Cardiac muscle cell (in vitro differentiated cells and primary cell): ENCODE data around the gene TRIM15. TPM values are rescaled to one million over a fixed set of nuclear protein-coding genes. Genes with fewer than 3 reads are reported as not detected.
"Not testable (repeated sequence)": the region's sequence is repeated elsewhere in the genome, so short reads cannot be mapped to it uniquely, and the experiment has no call there.

Experiments used
- DNase-seq, 2 donors: peaks; one replicate each; pipeline versions ENCODE4 v3.0.0 to v3.0.0-alpha.2; 2010 to 2017; ENCODE audit warnings: low read depth in 1 of 2, low spot score in 1 of 2
- H3K27ac ChIP-seq: fragments of 200-600 bp; sonication (generic); 2 replicates; pipeline ENCODE4 v1.5.1; 2016
- H3K27me3 ChIP-seq: fragments of 200-600 bp; sonication (generic); 2 replicates; pipeline ENCODE4 v1.6.0; 2016; ENCODE audit warnings: control low read depth
- H3K36me3 ChIP-seq: fragments of 200-600 bp; sonication (generic); 2 replicates; pipeline ENCODE4 v1.5.1; 2016; ENCODE audit warnings: control low read depth
- H3K4me1 ChIP-seq: fragments of 200-600 bp; sonication (generic); 2 replicates; pipeline ENCODE4 v1.8.1; 2017; ENCODE audit warnings: low read depth, mild to moderate bottlenecking, mixed run types
- H3K4me3 ChIP-seq: fragments of 200-600 bp; sonication (generic); 2 replicates; pipeline ENCODE4 v1.5.1; 2016; ENCODE audit warnings: mild to moderate bottlenecking
- H3K9me3 ChIP-seq: fragments of 200-600 bp; sonication (generic); 2 replicates; pipeline ENCODE4 v1.5.1; 2017; ENCODE audit warnings: low read depth, mild to moderate bottlenecking, control low read depth
- polyA plus RNA-seq: library from polyadenylated mRNA; unstranded; fragments of >200 nt; fragmentation: Nextera tagmentation; extraction: Ambion mirVana; gene quantifications from 2 replicates; pipeline ENCODE4 v1.2.1, GENCODE V29; 2016
- total RNA-seq: library from RNA; depleted of rRNA; stranded (reverse); fragments of >200 nt; gene quantifications from 2 replicates; pipeline ENCODE4 v1.2.3, GENCODE V29; 2016
- TF ChIP-seq, protein P1 (sequence below): IDR thresholded peaks from 2 replicates; pipeline ENCODE4 v1.5.1; 2012; ENCODE audit warnings: low read depth, mild to moderate bottlenecking, low read length

Gene TRIM15
- total RNA-seq (not detected in 2 replicates), polyA plus RNA-seq (not detected in 2 replicates)

- no peak for DNase-seq
- H3K9me3 ChIP-seq: no peaks in the 10 kb centered on the region
- H3K4me1 ChIP-seq: no peaks in the 10 kb centered on the region
- H3K36me3 ChIP-seq: no peaks in the 10 kb centered on the region
- TF ChIP-seq, protein P1, sequence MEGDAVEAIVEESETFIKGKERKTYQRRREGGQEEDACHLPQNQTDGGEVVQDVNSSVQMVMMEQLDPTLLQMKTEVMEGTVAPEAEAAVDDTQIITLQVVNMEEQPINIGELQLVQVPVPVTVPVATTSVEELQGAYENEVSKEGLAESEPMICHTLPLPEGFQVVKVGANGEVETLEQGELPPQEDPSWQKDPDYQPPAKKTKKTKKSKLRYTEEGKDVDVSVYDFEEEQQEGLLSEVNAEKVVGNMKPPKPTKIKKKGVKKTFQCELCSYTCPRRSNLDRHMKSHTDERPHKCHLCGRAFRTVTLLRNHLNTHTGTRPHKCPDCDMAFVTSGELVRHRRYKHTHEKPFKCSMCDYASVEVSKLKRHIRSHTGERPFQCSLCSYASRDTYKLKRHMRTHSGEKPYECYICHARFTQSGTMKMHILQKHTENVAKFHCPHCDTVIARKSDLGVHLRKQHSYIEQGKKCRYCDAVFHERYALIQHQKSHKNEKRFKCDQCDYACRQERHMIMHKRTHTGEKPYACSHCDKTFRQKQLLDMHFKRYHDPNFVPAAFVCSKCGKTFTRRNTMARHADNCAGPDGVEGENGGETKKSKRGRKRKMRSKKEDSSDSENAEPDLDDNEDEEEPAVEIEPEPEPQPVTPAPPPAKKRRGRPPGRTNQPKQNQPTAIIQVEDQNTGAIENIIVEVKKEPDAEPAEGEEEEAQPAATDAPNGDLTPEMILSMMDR: no peak
- H3K27me3 ChIP-seq: peaks cover 37% of the 10 kb centered on the region
- no peak within 1 kb of the TSS for H3K27ac ChIP-seq
- H3K4me3 ChIP-seq: no peak within 1 kb of the TSS
These were observed at the start of gene TRIM15 for GRCh38 chr6:30163090-30163917. TSS of gene TRIM15 (plus strand) at chr6:30163546. CDS start at chr6:30163685, 139 bp downstream.

GRCh38 chr6:30113841-30114240 is 49.5 kb upstream of the TRIM15 start:
- Histone ChIP-seq H3K4me3 (no peak overlapping the region), H3K36me3 (no peaks in the 10 kb centered on the region), H3K4me1 (no peaks in the 10 kb centered on the region), H3K9me3 (no peaks in the 10 kb centered on the region), H3K27ac (no peak overlapping the region), H3K27me3 (peaks cover 69% of the 10 kb centered on the region)
- DNase-seq: no peak
- TF ChIP-seq, protein P1: no peak

GRCh38 chr6:30116724-30117123 is 46.6 kb upstream of the TRIM15 start:
- DNase-seq: no peak
- peaks cover 52% of the 10 kb centered on the region for H3K27me3 ChIP-seq
- H3K4me3 ChIP-seq: no peak overlapping the region
- no peaks in the 10 kb centered on the region for H3K4me1 ChIP-seq
- TF ChIP-seq, protein P1: no peak
- no peak overlapping the region for H3K27ac ChIP-seq
- no peaks in the 10 kb centered on the region for H3K9me3 ChIP-seq
- H3K36me3 ChIP-seq: no peaks in the 10 kb centered on the region

- not testable (repeated sequence) for DNase-seq, H3K4me1 ChIP-seq
- peaks cover 52% of the 10 kb centered on the region for H3K27me3 ChIP-seq
These were observed 44.7 kb upstream of the TRIM15 start for GRCh38 chr6:30118691-30119090.

DNA sequence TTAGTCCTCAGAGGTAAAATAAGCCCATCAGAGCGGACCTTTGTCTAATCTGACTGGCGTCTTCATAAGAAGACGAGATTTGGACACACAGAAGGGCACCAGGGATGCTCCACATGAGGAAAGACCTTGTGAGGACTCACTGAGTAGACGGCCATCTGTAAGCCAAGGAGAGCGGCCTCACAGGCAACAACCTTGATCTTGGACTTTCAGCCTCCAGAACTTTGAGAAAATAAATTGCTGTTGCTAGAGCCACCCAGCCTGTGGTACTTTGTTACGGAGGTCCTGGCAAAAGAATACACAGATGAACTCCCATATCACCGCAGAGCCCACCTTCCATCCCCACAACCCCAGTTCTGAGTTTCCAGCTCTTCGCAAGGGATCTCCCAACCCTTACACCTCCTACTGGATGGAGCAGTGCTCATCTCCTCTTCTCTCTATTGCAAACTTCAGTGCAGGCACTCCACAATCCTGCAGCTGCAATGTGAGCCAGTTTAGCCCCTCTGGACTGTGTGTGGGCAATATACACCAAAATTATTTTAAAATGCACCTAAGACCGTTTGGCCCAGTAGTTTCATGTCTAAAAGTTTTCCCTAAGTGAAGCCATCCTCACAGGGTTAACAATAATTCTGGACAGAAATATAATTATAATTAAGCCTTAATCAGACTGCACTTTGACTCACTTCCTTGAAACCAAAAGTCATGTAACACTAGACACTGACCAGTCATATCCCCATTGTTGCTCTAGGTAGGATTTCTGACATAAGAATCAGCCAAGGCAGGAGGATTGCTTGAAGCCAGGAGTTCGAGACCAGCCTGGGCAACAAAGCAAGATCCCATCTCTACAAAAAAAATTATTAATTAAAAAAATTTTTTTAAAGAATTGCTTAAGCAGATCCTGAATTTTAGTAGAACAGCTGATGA is 41.6 kb upstream of the TRIM15 start:
- Histone ChIP-seq H3K4me3 (no peak overlapping the region), H3K27ac (no peak overlapping the region), H3K36me3 (no peaks in the 10 kb centered on the region), H3K27me3 (peaks cover 51% of the 10 kb centered on the region), H3K9me3 (no peaks in the 10 kb centered on the region), H3K4me1 (no peaks in the 10 kb centered on the region)
- TF ChIP-seq, protein P1: no peak
- no peak for DNase-seq

More at GRCh38 chr6:30118691-30119090, 44.7 kb upstream of the TRIM15 start:
- H3K4me3 ChIP-seq, H3K36me3 ChIP-seq, H3K9me3 ChIP-seq, H3K27ac ChIP-seq: not testable (repeated sequence)
